GM18517 (cell line): ENCODE data around the gene STK32C.

Source experiments
- ATAC-seq: cut with Tn5 transposase; IDR thresholded peaks from one replicate; pipeline ENCODE4 v1.9.1; 2021; ENCODE audit warnings: mild to moderate bottlenecking, moderate library complexity; ENCODE audit not compliant: unreplicated experiment

The STK32C gene

GRCh38 chr10:132283604-132284382, 24.0 kb downstream of the STK32C start:
- ATAC-seq, result no peak

GRCh38 chr10:132282667-132283603, 24.8 kb downstream of the STK32C start:
- no peak for ATAC-seq

- no peak for ATAC-seq
Measured at GRCh38 chr10:132281915-132282666, 25.7 kb downstream of the STK32C start.

- ATAC-seq, result no peak
Measured at GRCh38 chr10:132280646-132281074, 27.1 kb downstream of the STK32C start.

- no peak for ATAC-seq
Measured at GRCh38 chr10:132279873-132280645, 27.7 kb downstream of the STK32C start.

GRCh38 chr10:132277311-132277741, 30.4 kb downstream of the STK32C start:
- no peak for ATAC-seq

GRCh38 chr10:132276706-132277105, 31.0 kb downstream of the STK32C start:
- ATAC-seq, result no peak

GRCh38 chr10:132276179-132276675, 31.5 kb downstream of the STK32C start:
- no peak for ATAC-seq

GRCh38 chr10:132275426-132276178, 32.1 kb downstream of the STK32C start:
- ATAC-seq, result no peak

- ATAC-seq, result no peak
Measured at GRCh38 chr10:132274986-132275385, 32.8 kb downstream of the STK32C start.

- ATAC-seq, result no peak
Measured at GRCh38 chr10:132274581-132274980, 33.2 kb downstream of the STK32C start.

GRCh38 chr10:132273966-132274365, 33.8 kb downstream of the STK32C start:
- no peak for ATAC-seq

GRCh38 chr10:132273304-132273944, 34.3 kb downstream of the STK32C start:
- no peak for ATAC-seq

GRCh38 chr10:132272231-132272971, 35.3 kb downstream of the STK32C start:
- ATAC-seq, result no peak

- no peak for ATAC-seq
Measured at GRCh38 chr10:132271458-132272230, 36.1 kb downstream of the STK32C start.

GRCh38 chr10:132270721-132271457, 36.9 kb downstream of the STK32C start:
- no peak for ATAC-seq

GRCh38 chr10:132270256-132270655, 37.5 kb downstream of the STK32C start:
- no peak for ATAC-seq
